WTC11 (cell line): ENCODE measurements around the gene FPR1. TPM values are rescaled to one million over a fixed set of nuclear protein-coding genes. Genes with fewer than 3 reads are reported as not detected.

Experiments
- ATAC-seq: fragments of 200-7000 bp; cut with Tn5 transposase; 2 replicates; pipeline ENCODE4 v1.10.0; 2021; ENCODE audit warnings: mild to moderate bottlenecking, moderate library complexity
- CTCF ChIA-PET: fragments of 300-600 bp; sonication (Branson Sonifier 250); formaldehyde crosslinking; loops from one replicate; lab custom pipeline; 2021; ENCODE audit warnings: antibody characterized with exemption; lab: Charles Lee
- POLR2A ChIA-PET: fragments of 350-600 bp; sonication (Branson Sonifier 250); formaldehyde crosslinking; loops from one replicate; lab custom pipeline; 2021; ENCODE audit warnings: antibody characterized with exemption; lab: Charles Lee
- DNase-seq: peaks from one replicate; pipeline ENCODE4 v3.0.0; 2021; ENCODE audit warnings: low spot score
- H3K27ac Mint-ChIP-seq: 2 replicates; pipeline ENCODE4 v1.8.0; 2021; ENCODE audit warnings: mixed read lengths
- H3K27me3 Mint-ChIP-seq: 2 replicates; pipeline ENCODE4 v1.8.0; 2021; ENCODE audit warnings: low read depth, mild to moderate bottlenecking, moderate library complexity, mixed read lengths
- H3K36me3 Mint-ChIP-seq: 2 replicates; pipeline ENCODE4 v1.8.0; 2021; ENCODE audit warnings: mixed read lengths
- H3K4me1 Mint-ChIP-seq: 2 replicates; pipeline ENCODE4 v1.8.0; 2022; ENCODE audit warnings: mixed read lengths
- H3K4me3 Mint-ChIP-seq: 2 replicates; pipeline ENCODE4 v1.8.0; 2021; ENCODE audit warnings: mild to moderate bottlenecking, moderate library complexity, mixed read lengths
- H3K9me3 Mint-ChIP-seq: 2 replicates; pipeline ENCODE4 v1.8.0; 2021; ENCODE audit warnings: mixed read lengths
- CBFB ChIP-seq: sonication (generic); formaldehyde crosslinking; IDR thresholded peaks from 2 replicates; pipeline ENCODE4 v1.8.1; 2022; ENCODE audit warnings: mild to moderate bottlenecking, low read depth, missing genetic modification reagents
- CREB1 ChIP-seq: sonication (generic); formaldehyde crosslinking; IDR thresholded peaks from 2 replicates; pipeline ENCODE4 v1.8.0; 2023; ENCODE audit warnings: mild to moderate bottlenecking, missing genetic modification reagents
- HMGA2 ChIP-seq: fragments of 250-450 bp; sonication (Bioruptor Pico); IDR thresholded peaks from 2 replicates; pipeline ENCODE4 v1.4.0; 2021; ENCODE audit warnings: mild to moderate bottlenecking, moderate library complexity
- KAT7 ChIP-seq: sonication (generic); formaldehyde crosslinking; IDR thresholded peaks from 2 replicates; pipeline ENCODE4 v1.8.1; 2023; ENCODE audit warnings: missing genetic modification reagents, mild to moderate bottlenecking, borderline replicate concordance
- NR3C1 ChIP-seq: sonication (generic); formaldehyde crosslinking; conservative IDR thresholded peaks from 2 replicates; pipeline ENCODE4 v1.8.1; 2023; ENCODE audit warnings: low read depth, mild to moderate bottlenecking, missing genetic modification reagents
- SOX15 ChIP-seq: fragments of 250-450 bp; sonication (Bioruptor Pico); IDR thresholded peaks from 2 replicates; pipeline ENCODE4 v1.9.0; 2021; ENCODE audit warnings: mild to moderate bottlenecking
- ZNF416 ChIP-seq: fragments of 250-450 bp; sonication (Bioruptor Pico); IDR thresholded peaks from 2 replicates; pipeline ENCODE4 v1.9.0; 2021; ENCODE audit warnings: mild to moderate bottlenecking, inconsistent platforms
- total RNA-seq: library from RNA; stranded (reverse); gene quantifications from 3 replicates; pipeline ENCODE4 v1.2.3, GENCODE V29; 2021
- TF ChIP-seq, protein P1 (sequence below): sonication (generic); formaldehyde crosslinking; IDR thresholded peaks from 2 replicates; pipeline ENCODE4 v1.8.1; 2023; ENCODE audit warnings: mild to moderate bottlenecking, moderate library complexity, missing genetic modification reagents
- TF ChIP-seq, protein P2 (sequence below): sonication (generic); formaldehyde crosslinking; IDR thresholded peaks from 2 replicates; pipeline ENCODE4 v1.8.0; 2022; ENCODE audit warnings: missing genetic modification reagents
- TF ChIP-seq, protein P3 (sequence below): sonication (generic); formaldehyde crosslinking; conservative IDR thresholded peaks from 2 replicates; pipeline ENCODE4 v1.8.1; 2023; ENCODE audit warnings: mild to moderate bottlenecking, low read depth, missing genetic modification reagents, moderate library complexity
- TF ChIP-seq, protein P4 (sequence below): sonication (generic); formaldehyde crosslinking; IDR thresholded peaks from 2 replicates; pipeline ENCODE4 v1.8.0; 2022; ENCODE audit warnings: mild to moderate bottlenecking, missing genetic modification reagents
- TF ChIP-seq, protein P5 (sequence below): fragments of 250-450 bp; sonication (Bioruptor Pico); IDR thresholded peaks from 2 replicates; pipeline ENCODE4 v1.9.0; 2021; ENCODE audit warnings: moderate library complexity, mild to moderate bottlenecking, inconsistent platforms, borderline replicate concordance
- TF ChIP-seq, protein P6 (sequence below): sonication (generic); formaldehyde crosslinking; IDR thresholded peaks from 2 replicates; pipeline ENCODE4 v1.8.1; 2023; ENCODE audit warnings: mild to moderate bottlenecking, missing genetic modification reagents
- TF ChIP-seq, protein P7 (sequence below): fragments of 250-450 bp; sonication (Bioruptor Pico); IDR thresholded peaks from 2 replicates; pipeline ENCODE4 v1.8.0; 2021; ENCODE audit warnings: mild to moderate bottlenecking
- TF ChIP-seq, protein P8 (sequence below): fragments of 250-450 bp; sonication (Bioruptor Pico); IDR thresholded peaks from 2 replicates; pipeline ENCODE4 v2.1.2; 2022; ENCODE audit warnings: mild to moderate bottlenecking, moderate library complexity
- TF ChIP-seq, protein P9 (sequence below): sonication (generic); formaldehyde crosslinking; IDR thresholded peaks from 2 replicates; pipeline ENCODE4 v1.8.1; 2023; ENCODE audit warnings: mild to moderate bottlenecking, missing genetic modification reagents, borderline replicate concordance

Gene FPR1
- total RNA-seq, 1 experiment from 2014 or later, result 0.72 TPM

DNA sequence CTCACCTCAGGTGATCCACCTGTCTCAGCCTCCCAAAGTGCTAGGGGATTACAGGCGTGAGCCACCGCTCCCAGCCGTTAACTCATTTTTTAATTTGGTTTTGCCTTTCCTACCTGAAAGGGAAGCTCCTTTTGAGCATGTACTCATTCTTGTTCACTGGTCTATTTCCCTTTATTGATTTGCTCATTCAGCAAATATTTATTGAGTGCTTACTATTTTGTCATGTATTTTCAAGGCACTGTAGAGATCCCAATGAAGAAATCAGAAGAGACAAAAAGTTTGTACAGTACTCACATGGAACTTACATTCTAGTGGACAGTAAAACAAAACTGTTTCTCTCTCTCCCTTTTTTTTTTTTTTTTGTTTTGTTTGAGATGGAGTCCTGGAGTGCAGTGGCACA, 44.8 kb downstream of the FPR1 start:
- ChIA-PET CTCF (no interaction called here), POLR2A (interaction anchor here (0.7 kb wide), 1 partner anchor 1099 kb away, joined by 3 read pairs; no protein-coding TSS in a partner anchor)
- Mint-ChIP-seq H3K27ac (no peak overlapping the region), H3K4me3 (no peak overlapping the region), H3K27me3 (peaks cover 32% of the 10 kb centered on the region), H3K9me3 (no peaks in the 10 kb centered on the region), H3K36me3 (peaks cover 14% of the 10 kb centered on the region), H3K4me1 (peaks cover 18% of the 10 kb centered on the region)
- DNase-seq, result no peak
- ATAC-seq, result no peak
- TF ChIP-seq HMGA2 (CRISPR knock-in tag), result no peak
- TF ChIP-seq, protein P1, sequence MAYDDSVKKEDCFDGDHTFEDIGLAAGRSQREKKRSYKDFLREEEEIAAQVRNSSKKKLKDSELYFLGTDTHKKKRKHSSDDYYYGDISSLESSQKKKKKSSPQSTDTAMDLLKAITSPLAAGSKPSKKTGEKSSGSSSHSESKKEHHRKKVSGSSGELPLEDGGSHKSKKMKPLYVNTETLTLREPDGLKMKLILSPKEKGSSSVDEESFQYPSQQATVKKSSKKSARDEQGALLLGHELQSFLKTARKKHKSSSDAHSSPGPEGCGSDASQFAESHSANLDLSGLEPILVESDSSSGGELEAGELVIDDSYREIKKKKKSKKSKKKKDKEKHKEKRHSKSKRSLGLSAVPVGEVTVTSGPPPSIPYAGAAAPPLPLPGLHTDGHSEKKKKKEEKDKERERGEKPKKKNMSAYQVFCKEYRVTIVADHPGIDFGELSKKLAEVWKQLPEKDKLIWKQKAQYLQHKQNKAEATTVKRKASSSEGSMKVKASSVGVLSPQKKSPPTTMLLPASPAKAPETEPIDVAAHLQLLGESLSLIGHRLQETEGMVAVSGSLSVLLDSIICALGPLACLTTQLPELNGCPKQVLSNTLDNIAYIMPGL (CRISPR knock-in tag), result no peak
- TF ChIP-seq SOX15 (CRISPR knock-in tag), result no peak
- TF ChIP-seq, protein P2, sequence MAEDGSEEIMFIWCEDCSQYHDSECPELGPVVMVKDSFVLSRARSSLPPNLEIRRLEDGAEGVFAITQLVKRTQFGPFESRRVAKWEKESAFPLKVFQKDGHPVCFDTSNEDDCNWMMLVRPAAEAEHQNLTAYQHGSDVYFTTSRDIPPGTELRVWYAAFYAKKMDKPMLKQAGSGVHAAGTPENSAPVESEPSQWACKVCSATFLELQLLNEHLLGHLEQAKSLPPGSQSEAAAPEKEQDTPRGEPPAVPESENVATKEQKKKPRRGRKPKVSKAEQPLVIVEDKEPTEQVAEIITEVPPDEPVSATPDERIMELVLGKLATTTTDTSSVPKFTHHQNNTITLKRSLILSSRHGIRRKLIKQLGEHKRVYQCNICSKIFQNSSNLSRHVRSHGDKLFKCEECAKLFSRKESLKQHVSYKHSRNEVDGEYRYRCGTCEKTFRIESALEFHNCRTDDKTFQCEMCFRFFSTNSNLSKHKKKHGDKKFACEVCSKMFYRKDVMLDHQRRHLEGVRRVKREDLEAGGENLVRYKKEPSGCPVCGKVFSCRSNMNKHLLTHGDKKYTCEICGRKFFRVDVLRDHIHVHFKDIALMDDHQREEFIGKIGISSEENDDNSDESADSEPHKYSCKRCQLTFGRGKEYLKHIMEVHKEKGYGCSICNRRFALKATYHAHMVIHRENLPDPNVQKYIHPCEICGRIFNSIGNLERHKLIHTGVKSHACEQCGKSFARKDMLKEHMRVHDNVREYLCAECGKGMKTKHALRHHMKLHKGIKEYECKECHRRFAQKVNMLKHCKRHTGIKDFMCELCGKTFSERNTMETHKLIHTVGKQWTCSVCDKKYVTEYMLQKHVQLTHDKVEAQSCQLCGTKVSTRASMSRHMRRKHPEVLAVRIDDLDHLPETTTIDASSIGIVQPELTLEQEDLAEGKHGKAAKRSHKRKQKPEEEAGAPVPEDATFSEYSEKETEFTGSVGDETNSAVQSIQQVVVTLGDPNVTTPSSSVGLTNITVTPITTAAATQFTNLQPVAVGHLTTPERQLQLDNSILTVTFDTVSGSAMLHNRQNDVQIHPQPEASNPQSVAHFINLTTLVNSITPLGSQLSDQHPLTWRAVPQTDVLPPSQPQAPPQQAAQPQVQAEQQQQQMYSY (CRISPR knock-in tag), result no peak
- no peak for TF ChIP-seq CBFB (CRISPR knock-in tag)
- TF ChIP-seq, protein P3, sequence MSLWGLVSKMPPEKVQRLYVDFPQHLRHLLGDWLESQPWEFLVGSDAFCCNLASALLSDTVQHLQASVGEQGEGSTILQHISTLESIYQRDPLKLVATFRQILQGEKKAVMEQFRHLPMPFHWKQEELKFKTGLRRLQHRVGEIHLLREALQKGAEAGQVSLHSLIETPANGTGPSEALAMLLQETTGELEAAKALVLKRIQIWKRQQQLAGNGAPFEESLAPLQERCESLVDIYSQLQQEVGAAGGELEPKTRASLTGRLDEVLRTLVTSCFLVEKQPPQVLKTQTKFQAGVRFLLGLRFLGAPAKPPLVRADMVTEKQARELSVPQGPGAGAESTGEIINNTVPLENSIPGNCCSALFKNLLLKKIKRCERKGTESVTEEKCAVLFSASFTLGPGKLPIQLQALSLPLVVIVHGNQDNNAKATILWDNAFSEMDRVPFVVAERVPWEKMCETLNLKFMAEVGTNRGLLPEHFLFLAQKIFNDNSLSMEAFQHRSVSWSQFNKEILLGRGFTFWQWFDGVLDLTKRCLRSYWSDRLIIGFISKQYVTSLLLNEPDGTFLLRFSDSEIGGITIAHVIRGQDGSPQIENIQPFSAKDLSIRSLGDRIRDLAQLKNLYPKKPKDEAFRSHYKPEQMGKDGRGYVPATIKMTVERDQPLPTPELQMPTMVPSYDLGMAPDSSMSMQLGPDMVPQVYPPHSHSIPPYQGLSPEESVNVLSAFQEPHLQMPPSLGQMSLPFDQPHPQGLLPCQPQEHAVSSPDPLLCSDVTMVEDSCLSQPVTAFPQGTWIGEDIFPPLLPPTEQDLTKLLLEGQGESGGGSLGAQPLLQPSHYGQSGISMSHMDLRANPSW (CRISPR knock-in tag), result no peak
- TF ChIP-seq, protein P4, sequence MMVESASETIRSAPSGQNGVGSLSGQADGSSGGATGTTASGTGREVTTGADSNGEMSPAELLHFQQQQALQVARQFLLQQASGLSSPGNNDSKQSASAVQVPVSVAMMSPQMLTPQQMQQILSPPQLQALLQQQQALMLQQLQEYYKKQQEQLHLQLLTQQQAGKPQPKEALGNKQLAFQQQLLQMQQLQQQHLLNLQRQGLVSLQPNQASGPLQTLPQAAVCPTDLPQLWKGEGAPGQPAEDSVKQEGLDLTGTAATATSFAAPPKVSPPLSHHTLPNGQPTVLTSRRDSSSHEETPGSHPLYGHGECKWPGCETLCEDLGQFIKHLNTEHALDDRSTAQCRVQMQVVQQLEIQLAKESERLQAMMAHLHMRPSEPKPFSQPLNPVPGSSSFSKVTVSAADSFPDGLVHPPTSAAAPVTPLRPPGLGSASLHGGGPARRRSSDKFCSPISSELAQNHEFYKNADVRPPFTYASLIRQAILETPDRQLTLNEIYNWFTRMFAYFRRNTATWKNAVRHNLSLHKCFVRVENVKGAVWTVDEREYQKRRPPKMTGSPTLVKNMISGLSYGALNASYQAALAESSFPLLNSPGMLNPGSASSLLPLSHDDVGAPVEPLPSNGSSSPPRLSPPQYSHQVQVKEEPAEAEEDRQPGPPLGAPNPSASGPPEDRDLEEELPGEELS (CRISPR knock-in tag), result no peak
- TF ChIP-seq, protein P5, sequence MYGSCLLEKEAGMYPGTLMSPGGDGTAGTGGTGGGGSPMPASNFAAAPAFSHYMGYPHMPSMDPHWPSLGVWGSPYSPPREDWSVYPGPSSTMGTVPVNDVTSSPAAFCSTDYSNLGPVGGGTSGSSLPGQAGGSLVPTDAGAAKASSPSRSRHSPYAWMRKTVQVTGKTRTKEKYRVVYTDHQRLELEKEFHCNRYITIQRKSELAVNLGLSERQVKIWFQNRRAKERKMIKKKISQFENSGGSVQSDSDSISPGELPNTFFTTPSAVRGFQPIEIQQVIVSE (CRISPR knock-in tag), result no peak
- TF ChIP-seq, protein P6, sequence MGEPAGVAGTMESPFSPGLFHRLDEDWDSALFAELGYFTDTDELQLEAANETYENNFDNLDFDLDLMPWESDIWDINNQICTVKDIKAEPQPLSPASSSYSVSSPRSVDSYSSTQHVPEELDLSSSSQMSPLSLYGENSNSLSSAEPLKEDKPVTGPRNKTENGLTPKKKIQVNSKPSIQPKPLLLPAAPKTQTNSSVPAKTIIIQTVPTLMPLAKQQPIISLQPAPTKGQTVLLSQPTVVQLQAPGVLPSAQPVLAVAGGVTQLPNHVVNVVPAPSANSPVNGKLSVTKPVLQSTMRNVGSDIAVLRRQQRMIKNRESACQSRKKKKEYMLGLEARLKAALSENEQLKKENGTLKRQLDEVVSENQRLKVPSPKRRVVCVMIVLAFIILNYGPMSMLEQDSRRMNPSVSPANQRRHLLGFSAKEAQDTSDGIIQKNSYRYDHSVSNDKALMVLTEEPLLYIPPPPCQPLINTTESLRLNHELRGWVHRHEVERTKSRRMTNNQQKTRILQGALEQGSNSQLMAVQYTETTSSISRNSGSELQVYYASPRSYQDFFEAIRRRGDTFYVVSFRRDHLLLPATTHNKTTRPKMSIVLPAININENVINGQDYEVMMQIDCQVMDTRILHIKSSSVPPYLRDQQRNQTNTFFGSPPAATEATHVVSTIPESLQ, result no peak
- TF ChIP-seq ZNF416, result no peak
- no peak for TF ChIP-seq NR3C1 (CRISPR knock-in tag)
- TF ChIP-seq, protein P7, sequence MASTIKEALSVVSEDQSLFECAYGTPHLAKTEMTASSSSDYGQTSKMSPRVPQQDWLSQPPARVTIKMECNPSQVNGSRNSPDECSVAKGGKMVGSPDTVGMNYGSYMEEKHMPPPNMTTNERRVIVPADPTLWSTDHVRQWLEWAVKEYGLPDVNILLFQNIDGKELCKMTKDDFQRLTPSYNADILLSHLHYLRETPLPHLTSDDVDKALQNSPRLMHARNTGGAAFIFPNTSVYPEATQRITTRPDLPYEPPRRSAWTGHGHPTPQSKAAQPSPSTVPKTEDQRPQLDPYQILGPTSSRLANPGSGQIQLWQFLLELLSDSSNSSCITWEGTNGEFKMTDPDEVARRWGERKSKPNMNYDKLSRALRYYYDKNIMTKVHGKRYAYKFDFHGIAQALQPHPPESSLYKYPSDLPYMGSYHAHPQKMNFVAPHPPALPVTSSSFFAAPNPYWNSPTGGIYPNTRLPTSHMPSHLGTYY (CRISPR knock-in tag), result no peak
- TF ChIP-seq CREB1 (CRISPR knock-in tag), result no peak
- TF ChIP-seq KAT7 (CRISPR knock-in tag), result no peak
- TF ChIP-seq, protein P8, sequence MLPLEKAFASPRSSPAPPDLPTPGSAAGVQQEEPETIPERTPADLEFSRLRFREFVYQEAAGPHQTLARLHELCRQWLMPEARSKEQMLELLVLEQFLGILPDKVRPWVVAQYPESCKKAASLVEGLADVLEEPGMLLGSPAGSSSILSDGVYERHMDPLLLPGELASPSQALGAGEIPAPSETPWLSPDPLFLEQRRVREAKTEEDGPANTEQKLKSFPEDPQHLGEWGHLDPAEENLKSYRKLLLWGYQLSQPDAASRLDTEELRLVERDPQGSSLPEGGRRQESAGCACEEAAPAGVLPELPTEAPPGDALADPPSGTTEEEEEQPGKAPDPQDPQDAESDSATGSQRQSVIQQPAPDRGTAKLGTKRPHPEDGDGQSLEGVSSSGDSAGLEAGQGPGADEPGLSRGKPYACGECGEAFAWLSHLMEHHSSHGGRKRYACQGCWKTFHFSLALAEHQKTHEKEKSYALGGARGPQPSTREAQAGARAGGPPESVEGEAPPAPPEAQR (CRISPR knock-in tag), result no peak
- TF ChIP-seq, protein P9, sequence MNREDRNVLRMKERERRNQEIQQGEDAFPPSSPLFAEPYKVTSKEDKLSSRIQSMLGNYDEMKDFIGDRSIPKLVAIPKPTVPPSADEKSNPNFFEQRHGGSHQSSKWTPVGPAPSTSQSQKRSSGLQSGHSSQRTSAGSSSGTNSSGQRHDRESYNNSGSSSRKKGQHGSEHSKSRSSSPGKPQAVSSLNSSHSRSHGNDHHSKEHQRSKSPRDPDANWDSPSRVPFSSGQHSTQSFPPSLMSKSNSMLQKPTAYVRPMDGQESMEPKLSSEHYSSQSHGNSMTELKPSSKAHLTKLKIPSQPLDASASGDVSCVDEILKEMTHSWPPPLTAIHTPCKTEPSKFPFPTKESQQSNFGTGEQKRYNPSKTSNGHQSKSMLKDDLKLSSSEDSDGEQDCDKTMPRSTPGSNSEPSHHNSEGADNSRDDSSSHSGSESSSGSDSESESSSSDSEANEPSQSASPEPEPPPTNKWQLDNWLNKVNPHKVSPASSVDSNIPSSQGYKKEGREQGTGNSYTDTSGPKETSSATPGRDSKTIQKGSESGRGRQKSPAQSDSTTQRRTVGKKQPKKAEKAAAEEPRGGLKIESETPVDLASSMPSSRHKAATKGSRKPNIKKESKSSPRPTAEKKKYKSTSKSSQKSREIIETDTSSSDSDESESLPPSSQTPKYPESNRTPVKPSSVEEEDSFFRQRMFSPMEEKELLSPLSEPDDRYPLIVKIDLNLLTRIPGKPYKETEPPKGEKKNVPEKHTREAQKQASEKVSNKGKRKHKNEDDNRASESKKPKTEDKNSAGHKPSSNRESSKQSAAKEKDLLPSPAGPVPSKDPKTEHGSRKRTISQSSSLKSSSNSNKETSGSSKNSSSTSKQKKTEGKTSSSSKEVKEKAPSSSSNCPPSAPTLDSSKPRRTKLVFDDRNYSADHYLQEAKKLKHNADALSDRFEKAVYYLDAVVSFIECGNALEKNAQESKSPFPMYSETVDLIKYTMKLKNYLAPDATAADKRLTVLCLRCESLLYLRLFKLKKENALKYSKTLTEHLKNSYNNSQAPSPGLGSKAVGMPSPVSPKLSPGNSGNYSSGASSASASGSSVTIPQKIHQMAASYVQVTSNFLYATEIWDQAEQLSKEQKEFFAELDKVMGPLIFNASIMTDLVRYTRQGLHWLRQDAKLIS, result no peak
